ENCODE data around the gene RNLS. TPM values are rescaled to one million over a fixed set of nuclear protein-coding genes. Genes with fewer than 3 reads are reported as not detected.

Gene RNLS
- total RNA-seq, 1 experiment from 2014 or later: not detected

- peaks cover 44% of the 10 kb centered on the region for H3K9me3 Mint-ChIP-seq (ENCODE audit: unreplicated experiment)
- BruUV-seq (replicated peaks): no TSS peak
These were observed 263.1 kb downstream of the RNLS start for GRCh38 chr10:88319960-88320517.

GRCh38 chr10:88318803-88319202, 264.3 kb downstream of the RNLS start:
- CTCF ChIA-PET: interaction anchor here (0.9 kb wide), 1 partner anchor 17 kb away, joined by 3 read pairs; no protein-coding TSS in a partner anchor

More at GRCh38 chr10:88319960-88320517, 263.1 kb downstream of the RNLS start:
- peaks cover 6% of the 10 kb centered on the region for H3K36me3 Mint-ChIP-seq (ENCODE audit: insufficient read depth, unreplicated experiment)
- TF ChIP-seq CTCF (IDR thresholded peaks at IDR 0.05; ENCODE audit: unreplicated experiment): no peak
- H3K4me1 Mint-ChIP-seq (ENCODE audit: insufficient read depth, unreplicated experiment): peaks cover 5% of the 10 kb centered on the region
- intact Hi-C loops (cut with micrococcal nuclease): loop anchor here (2.0 to 10.0 kb wide), 2 partner anchors 105 to 457 kb away; partner anchors contain the start of genes KLLN and PTEN
- POLR2A ChIA-PET: no interaction called here
- no peak overlapping the region for H3K4me3 Mint-ChIP-seq (ENCODE audit: unreplicated experiment)
- DNase-seq (ENCODE audit: unreplicated experiment): no peak
- no peak overlapping the region for H3K27ac Mint-ChIP-seq (ENCODE audit: low read depth, unreplicated experiment)
- CTCF ChIA-PET: interaction anchor here (0.5 to 0.7 kb wide), 4 partner anchors 26 to 436 kb away, joined by 3 to 5 read pairs (median 3); no protein-coding TSS in a partner anchor
- no peaks in the 10 kb centered on the region for H3K27me3 Mint-ChIP-seq (ENCODE audit: insufficient read depth, unreplicated experiment)

GRCh38 chr10:88317099-88317498, 266.0 kb downstream of the RNLS start:
- Mint-ChIP-seq H3K4me3 (ENCODE audit: unreplicated experiment) (no peak overlapping the region), H3K27me3 (ENCODE audit: insufficient read depth, unreplicated experiment) (no peaks in the 10 kb centered on the region), H3K4me1 (ENCODE audit: insufficient read depth, unreplicated experiment) (peaks cover 5% of the 10 kb centered on the region), H3K27ac (ENCODE audit: low read depth, unreplicated experiment) (no peak overlapping the region), H3K9me3 (ENCODE audit: unreplicated experiment) (peaks cover 28% of the 10 kb centered on the region), H3K36me3 (ENCODE audit: insufficient read depth, unreplicated experiment) (peaks cover 6% of the 10 kb centered on the region)
- POLR2A ChIA-PET: interaction anchor here (0.6 to 1.5 kb wide), 2 partner anchors 16 to 35 kb away, joined by 3 read pairs; no protein-coding TSS in a partner anchor
- CTCF ChIA-PET: no interaction called here
- no TSS peak for BruUV-seq (replicated peaks)
- TF ChIP-seq CTCF (IDR thresholded peaks at IDR 0.05; ENCODE audit: unreplicated experiment): no peak
- DNase-seq (ENCODE audit: unreplicated experiment): no peak
- intact Hi-C loops (cut with micrococcal nuclease): loop anchor here (10.0 kb wide), 1 partner anchor 102 kb away; no protein-coding TSS in a partner anchor

More at GRCh38 chr10:88318803-88319202, 264.3 kb downstream of the RNLS start:
- peak; percentile 9 for DNase-seq (ENCODE audit: unreplicated experiment)
- intact Hi-C loops (cut with micrococcal nuclease): loop anchor here (2.0 to 10.0 kb wide), 2 partner anchors 104 to 456 kb away; partner anchors contain the start of genes KLLN and PTEN
- Mint-ChIP-seq H3K4me1 (ENCODE audit: insufficient read depth, unreplicated experiment) (peaks cover 5% of the 10 kb centered on the region), H3K4me3 (ENCODE audit: unreplicated experiment) (no peak overlapping the region), H3K27ac (ENCODE audit: low read depth, unreplicated experiment) (no peak overlapping the region), H3K36me3 (ENCODE audit: insufficient read depth, unreplicated experiment) (peaks cover 6% of the 10 kb centered on the region), H3K27me3 (ENCODE audit: insufficient read depth, unreplicated experiment) (no peaks in the 10 kb centered on the region), H3K9me3 (ENCODE audit: unreplicated experiment) (peaks cover 36% of the 10 kb centered on the region)
- TF ChIP-seq CTCF (IDR thresholded peaks at IDR 0.05; ENCODE audit: unreplicated experiment): peak; percentile 29
- BruUV-seq (replicated peaks): no TSS peak
- POLR2A ChIA-PET: interaction anchor here (0.6 to 0.8 kb wide), 3 partner anchors 10 to 65 kb away, joined by 3 to 4 read pairs (median 3); no protein-coding TSS in a partner anchor

GRCh38 chr10:88316292-88316861, 266.7 kb downstream of the RNLS start:
- no TSS peak for BruUV-seq (replicated peaks)
- intact Hi-C loops (cut with micrococcal nuclease): loop anchor here (10.0 kb wide), 1 partner anchor 102 kb away; no protein-coding TSS in a partner anchor

More at GRCh38 chr10:88316292-88316861, 266.7 kb downstream of the RNLS start:
- H3K36me3 Mint-ChIP-seq (ENCODE audit: insufficient read depth, unreplicated experiment): peaks cover 5% of the 10 kb centered on the region
- POLR2A ChIA-PET: interaction anchor here (0.6 to 1.5 kb wide), 2 partner anchors 35 to 184 kb away, joined by 3 read pairs; no protein-coding TSS in a partner anchor
- H3K4me3 Mint-ChIP-seq (ENCODE audit: unreplicated experiment): no peak overlapping the region
- no peak for TF ChIP-seq CTCF (IDR thresholded peaks at IDR 0.05; ENCODE audit: unreplicated experiment)
- no peaks in the 10 kb centered on the region for H3K27me3 Mint-ChIP-seq (ENCODE audit: insufficient read depth, unreplicated experiment)
- peaks cover 5% of the 10 kb centered on the region for H3K4me1 Mint-ChIP-seq (ENCODE audit: insufficient read depth, unreplicated experiment)
- DNase-seq (ENCODE audit: unreplicated experiment): no peak
- peaks cover 26% of the 10 kb centered on the region for H3K9me3 Mint-ChIP-seq (ENCODE audit: unreplicated experiment)
- CTCF ChIA-PET: interaction anchor here (0.6 to 0.8 kb wide), 2 partner anchors 18 to 31 kb away, joined by 3 to 5 read pairs; no protein-coding TSS in a partner anchor
- no peak overlapping the region for H3K27ac Mint-ChIP-seq (ENCODE audit: low read depth, unreplicated experiment)
